Fibroblast of lung (primary cell): ENCODE results near the gene NBEA. TPM values are rescaled to one million over a fixed set of nuclear protein-coding genes. Genes with fewer than 3 reads are reported as not detected.

ENCODE experiments used
- DNase-seq, 2 donors: peaks; one replicate each; pipeline versions ENCODE4 v3.0.0 to v3.0.0-alpha.2; 2010; ENCODE audit warnings: low read depth in 2 of 2
- H2AFZ ChIP-seq: 2 replicates; pipeline ENCODE4 v1.5.1; 2012; ENCODE audit warnings: low read length, control low read depth, inconsistent platforms
- H3K27ac ChIP-seq: 2 replicates; pipeline ENCODE4 v1.5.1; 2011; ENCODE audit warnings: low read length, control low read depth; ENCODE audit not compliant: insufficient read depth
- H3K27me3 ChIP-seq: 2 replicates; pipeline ENCODE4 v1.5.1; 2011; ENCODE audit warnings: mild to moderate bottlenecking, low read length; ENCODE audit not compliant: control insufficient read depth, insufficient read depth
- H3K36me3 ChIP-seq: 2 replicates; pipeline ENCODE4 v1.5.1; 2011; ENCODE audit warnings: low read length; ENCODE audit not compliant: control insufficient read depth, insufficient read depth
- H3K4me1 ChIP-seq: 2 replicates; pipeline ENCODE4 v1.5.1; 2011; ENCODE audit warnings: low read length; ENCODE audit not compliant: control insufficient read depth, insufficient read depth; ENCODE audit errors: extremely low read depth
- H3K4me2 ChIP-seq: 2 replicates; pipeline ENCODE4 v1.5.1; 2011; ENCODE audit warnings: low read length, control low read depth; ENCODE audit not compliant: insufficient read depth; ENCODE audit errors: extremely low read depth
- H3K4me3 ChIP-seq, 4 experiments: fragments of 200-600 bp in 1 of 4; sonication (generic) in 1 of 4; replicated peaks in 1 of 4; 2 replicates each; pipeline ENCODE4 v1.5.1; 2011 to 2016; ENCODE audit warnings: low read length in 4 of 4, low read depth in 3 of 4, mild to moderate bottlenecking in 3 of 4, control low read depth in 2 of 4, inconsistent platforms in 1 of 4, mixed read lengths in 1 of 4; ENCODE audit not compliant: insufficient read depth in 1 of 4; ENCODE audit errors: control extremely low read depth in 1 of 4
- H3K79me2 ChIP-seq: 2 replicates; pipeline ENCODE4 v1.5.1; 2012; ENCODE audit warnings: mild to moderate bottlenecking, low read length, inconsistent platforms; ENCODE audit not compliant: control insufficient read depth, insufficient read depth
- H3K9ac ChIP-seq: 2 replicates; pipeline ENCODE4 v1.5.1; 2011; ENCODE audit warnings: mild to moderate bottlenecking, low read length, control low read depth; ENCODE audit not compliant: insufficient read depth
- H3K9me3 ChIP-seq: 2 replicates; pipeline ENCODE4 v1.5.1; 2012; ENCODE audit warnings: low read depth, low read length; ENCODE audit not compliant: control insufficient read depth, insufficient read depth
- H4K20me1 ChIP-seq: 2 replicates; pipeline ENCODE4 v1.5.1; 2011; ENCODE audit warnings: low read length; ENCODE audit not compliant: control insufficient read depth, insufficient read depth; ENCODE audit errors: extremely low read depth
- EZH2 ChIP-seq: IDR thresholded peaks from 2 replicates; pipeline ENCODE4 v1.5.1; 2012; ENCODE audit warnings: low read length, control low read depth, mild to moderate bottlenecking; ENCODE audit errors: missing control alignments
- polyA plus RNA-seq, 2 donors: library from polyadenylated mRNA; depleted of rRNA in 1 of 2; stranded (reverse) in 1 of 2; unstranded in 1 of 2; fragments of >200 nt; gene quantifications; 2 replicates each; pipeline ENCODE4 v1.2.1, GENCODE V29; 2011 to 2012; ENCODE audit warnings: missing spikeins in 1 of 2
- total RNA-seq: library from RNA; depleted of rRNA; stranded (reverse); fragments of >200 nt; gene quantifications from 2 replicates; pipeline ENCODE4 v1.2.1, GENCODE V29; 2014
- TF ChIP-seq, protein P1 (sequence below), 2 donors: IDR thresholded peaks in 1 of 2; conservative IDR thresholded peaks in 1 of 2; 1 replicate in 1 of 2; 2 replicates in 1 of 2; pipeline ENCODE4 v1.5.1; 2011 to 2012; ENCODE audit warnings: low read length in 2 of 2, control low read depth in 1 of 2, inconsistent platforms in 1 of 2, low read depth in 1 of 2, mild to moderate bottlenecking in 1 of 2

Gene NBEA
- total and polyA plus RNA-seq, 2 donors (not counting 1 experiment from before 2014, with no cell fraction given) = 3.6 to 7.8 TPM

DNA sequence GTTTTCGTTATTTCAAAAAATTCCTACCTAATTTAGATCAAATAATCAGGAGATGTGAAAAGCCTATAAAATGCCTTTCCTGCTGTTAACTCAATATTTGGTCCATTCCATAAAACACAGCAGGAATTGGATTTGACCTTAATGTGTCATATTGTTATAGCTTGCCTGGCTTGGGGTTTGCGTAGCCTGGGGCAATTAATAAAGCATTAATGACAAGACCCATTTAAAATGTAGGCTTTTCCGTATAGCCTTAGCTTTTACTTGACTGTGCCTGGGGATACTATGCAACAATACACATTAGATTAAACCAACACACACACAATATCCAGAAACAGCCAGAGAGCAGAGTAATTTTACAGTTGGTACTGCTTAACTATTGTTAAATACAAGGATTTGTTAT is 651.6 kb downstream of the NBEA start:
- no peaks in the 10 kb centered on the region for H3K4me1 ChIP-seq
- no peaks in the 10 kb centered on the region for H3K36me3 ChIP-seq
- H3K4me2 ChIP-seq = no peak overlapping the region
- H3K27ac ChIP-seq = no peak overlapping the region
- H3K27me3 ChIP-seq = no peaks in the 10 kb centered on the region
- DNase-seq = no peak
- no peak overlapping the region for H3K4me3 ChIP-seq
- no peaks in the 10 kb centered on the region for H3K9me3 ChIP-seq
- no peak for TF ChIP-seq EZH2
- TF ChIP-seq, protein P1, sequence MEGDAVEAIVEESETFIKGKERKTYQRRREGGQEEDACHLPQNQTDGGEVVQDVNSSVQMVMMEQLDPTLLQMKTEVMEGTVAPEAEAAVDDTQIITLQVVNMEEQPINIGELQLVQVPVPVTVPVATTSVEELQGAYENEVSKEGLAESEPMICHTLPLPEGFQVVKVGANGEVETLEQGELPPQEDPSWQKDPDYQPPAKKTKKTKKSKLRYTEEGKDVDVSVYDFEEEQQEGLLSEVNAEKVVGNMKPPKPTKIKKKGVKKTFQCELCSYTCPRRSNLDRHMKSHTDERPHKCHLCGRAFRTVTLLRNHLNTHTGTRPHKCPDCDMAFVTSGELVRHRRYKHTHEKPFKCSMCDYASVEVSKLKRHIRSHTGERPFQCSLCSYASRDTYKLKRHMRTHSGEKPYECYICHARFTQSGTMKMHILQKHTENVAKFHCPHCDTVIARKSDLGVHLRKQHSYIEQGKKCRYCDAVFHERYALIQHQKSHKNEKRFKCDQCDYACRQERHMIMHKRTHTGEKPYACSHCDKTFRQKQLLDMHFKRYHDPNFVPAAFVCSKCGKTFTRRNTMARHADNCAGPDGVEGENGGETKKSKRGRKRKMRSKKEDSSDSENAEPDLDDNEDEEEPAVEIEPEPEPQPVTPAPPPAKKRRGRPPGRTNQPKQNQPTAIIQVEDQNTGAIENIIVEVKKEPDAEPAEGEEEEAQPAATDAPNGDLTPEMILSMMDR (conservative IDR thresholded peaks at IDR 0.05 in 1 of 2, IDR thresholded peaks at IDR 0.05 in 1 of 2; ENCODE audit: low read depth in 1 of 2, low read length in 2 of 2) = no peak
- H3K9ac ChIP-seq = no peak overlapping the region
- H3K79me2 ChIP-seq = no peaks in the 10 kb centered on the region
- no peak overlapping the region for H2AFZ ChIP-seq
- H4K20me1 ChIP-seq = no peaks in the 10 kb centered on the region

DNA sequence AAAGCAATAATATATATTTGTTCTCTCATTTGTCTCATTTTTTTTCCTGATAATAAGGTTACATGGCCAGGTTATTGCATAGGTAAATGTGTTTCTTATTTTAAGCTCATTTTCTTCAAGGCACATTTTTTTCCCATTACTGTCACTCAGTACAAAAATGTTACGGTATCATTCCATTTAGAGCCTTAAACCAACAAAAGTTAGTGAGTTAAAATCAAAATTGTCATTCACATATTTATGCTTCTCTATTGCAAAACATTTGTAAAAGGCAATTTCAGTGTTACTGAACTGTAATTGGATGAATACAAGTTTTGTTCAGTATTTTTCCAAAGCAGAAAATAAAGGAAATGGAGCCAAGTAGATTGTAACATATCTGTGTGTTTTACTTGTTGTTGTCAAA is 652.0 kb downstream of the NBEA start:
- Histone ChIP-seq H3K36me3 (no peaks in the 10 kb centered on the region), H4K20me1 (no peaks in the 10 kb centered on the region), H3K27ac (no peak overlapping the region), H3K4me2 (no peak overlapping the region), H3K9me3 (no peaks in the 10 kb centered on the region), H3K9ac (no peak overlapping the region), H2AFZ (no peak overlapping the region), H3K79me2 (no peaks in the 10 kb centered on the region), H3K4me1 (no peaks in the 10 kb centered on the region), H3K27me3 (no peaks in the 10 kb centered on the region), H3K4me3 (no peak overlapping the region)
- TF ChIP-seq, protein P1 (conservative IDR thresholded peaks at IDR 0.05 in 1 of 2, IDR thresholded peaks at IDR 0.05 in 1 of 2; ENCODE audit: low read depth in 1 of 2, low read length in 2 of 2) = no peak
- TF ChIP-seq EZH2 = no peak
- DNase-seq = no peak

DNA sequence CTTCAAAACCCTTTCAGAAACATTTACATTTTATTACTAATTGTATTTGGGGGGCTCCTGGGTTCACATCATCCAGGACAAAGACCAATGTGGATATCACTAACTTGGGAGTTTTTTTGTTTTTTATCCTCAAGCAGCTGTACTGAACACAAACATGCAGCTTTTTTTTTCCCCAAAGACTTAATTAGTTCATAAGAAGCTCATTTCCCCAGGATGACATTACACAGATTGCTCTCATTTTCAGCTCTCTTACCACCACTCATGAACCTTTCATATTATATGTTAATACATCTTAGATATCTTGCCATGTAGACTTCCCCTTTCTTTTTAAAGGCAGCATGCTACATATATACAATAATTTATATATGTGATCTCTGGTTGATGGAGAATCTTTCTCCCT is 653.1 kb downstream of the NBEA start:
- Histone ChIP-seq H2AFZ (no peak overlapping the region), H3K9me3 (no peaks in the 10 kb centered on the region), H3K4me3 (no peak overlapping the region), H4K20me1 (no peaks in the 10 kb centered on the region), H3K4me2 (no peak overlapping the region), H3K27ac (no peak overlapping the region), H3K9ac (no peak overlapping the region), H3K27me3 (no peaks in the 10 kb centered on the region), H3K79me2 (no peaks in the 10 kb centered on the region), H3K4me1 (no peaks in the 10 kb centered on the region), H3K36me3 (no peaks in the 10 kb centered on the region)
- DNase-seq = no peak
- no peak for TF ChIP-seq EZH2
- TF ChIP-seq, protein P1 (conservative IDR thresholded peaks at IDR 0.05 in 1 of 2, IDR thresholded peaks at IDR 0.05 in 1 of 2; ENCODE audit: low read depth in 1 of 2, low read length in 2 of 2) = no peak
